ENCODE data around the gene AP5B1.

- TF ChIP-seq SIN3A (IDR thresholded peaks at IDR 0.05; ENCODE audit: low read depth) (peak; percentile 41; the same call in 1 of the 2 replicates), CTCF (IDR thresholded peaks at IDR 0.05 in 2 of 3, conservative IDR thresholded peaks at IDR 0.05 in 1 of 3; ENCODE audit: borderline replicate concordance in 1 of 3, insufficient read depth in 1 of 3, low read depth in 2 of 3, low read length in 2 of 3) (peak; percentile 88 to 99 (median 97)), POLR2A (IDR thresholded peaks at IDR 0.05; ENCODE audit: borderline replicate concordance, extremely low read depth, insufficient read depth, insufficient read length) (no peak), ELF1 (IDR thresholded peaks at IDR 0.05; ENCODE audit: borderline replicate concordance, low read depth) (no peak), TCF7L2 (IDR thresholded peaks at IDR 0.05; ENCODE audit: borderline replicate concordance, extremely low read depth, insufficient read depth, insufficient read length) (no peak), YY1 (IDR thresholded peaks at IDR 0.05; ENCODE audit: extremely low read depth, insufficient replicate concordance, low read depth, low read length) (no peak), POLR2AphosphoS5 (IDR thresholded peaks at IDR 0.05; ENCODE audit: low read depth, low read length) (peak; percentile 31), MAX (IDR thresholded peaks at IDR 0.05) (peak; percentile 86)
Observed at GRCh38 chr11:65817835-65818680, 37.3 kb upstream of the AP5B1 start.

Data from HCT116 (cell line).